Measurements from ENCODE around the gene SLC1A4. TPM values are rescaled to one million over a fixed set of nuclear protein-coding genes. Genes with fewer than 3 reads are reported as not detected.

Gene SLC1A4
- total RNA-seq, 1 donor from 2014 or later, result 35.4 TPM

GRCh38 chr2:65055422-65056214 is 66.4 kb downstream of the SLC1A4 start:
- POLR2A ChIA-PET, result interaction anchor here (0.6 to 5.9 kb wide), 24 partner anchors 8 to 532 kb away, joined by 3 to 50 read pairs (median 7); partner anchors contain the start of genes ACTR2, AFTPH, RAB1A and SERTAD2
- H3K4me3 Mint-ChIP-seq, result peak overlapping the region; percentile 97
- TF ChIP-seq CTCF (IDR thresholded peaks at IDR 0.05), result no peak
- CTCF ChIA-PET, result interaction anchor here (0.7 to 1.9 kb wide), 12 partner anchors 9 to 532 kb away, joined by 3 to 14 read pairs (median 4); partner anchors contain the start of gene RAB1A
- H3K36me3 Mint-ChIP-seq (ENCODE audit: low read depth), result peaks cover 14% of the 10 kb centered on the region
- intact Hi-C loops (cut with micrococcal nuclease), result loop anchor here (1.0 to 10.0 kb wide), 6 partner anchors 10 to 1471 kb away; partner anchors contain the start of genes ACTR2, AFTPH, MDH1 and RAB1A
- no peaks in the 10 kb centered on the region for H3K9me3 Mint-ChIP-seq
- peaks cover 79% of the 10 kb centered on the region for H3K4me1 Mint-ChIP-seq
- DNase-seq (no peak), ATAC-seq (ENCODE audit: low read depth) (peak; percentile 28)
- no peaks in the 10 kb centered on the region for H3K27me3 Mint-ChIP-seq
- H3K27ac Mint-ChIP-seq, result peak overlapping the region; percentile 95

- Mint-ChIP-seq H3K27me3 (no peaks in the 10 kb centered on the region), H3K27ac (peak within 1 kb of the TSS; percentile 95), H3K4me1 (peaks cover 75% of the 10 kb centered on the region), H3K4me3 (peak within 1 kb of the TSS; percentile 97), H3K36me3 (ENCODE audit: low read depth) (peaks cover 6% of the 10 kb centered on the region), H3K9me3 (no peaks in the 10 kb centered on the region)
- POLR2A ChIA-PET, result interaction anchor here (0.6 to 5.9 kb wide), 26 partner anchors 8 to 532 kb away, joined by 3 to 50 read pairs (median 6); partner anchors contain the start of genes ACTR2, AFTPH, RAB1A and SERTAD2
- DNase-seq (peak; percentile 95), ATAC-seq (ENCODE audit: low read depth) (peak; percentile 91)
- TF ChIP-seq CTCF (IDR thresholded peaks at IDR 0.05), result no peak
- CTCF ChIA-PET, result interaction anchor here (0.6 to 1.9 kb wide), 10 partner anchors 8 to 158 kb away, joined by 3 to 14 read pairs (median 4); no protein-coding TSS in a partner anchor
- intact Hi-C loops (cut with micrococcal nuclease), result loop anchor here (1.0 to 10.0 kb wide), 6 partner anchors 9 to 1472 kb away; partner anchors contain the start of genes ACTR2, AFTPH, MDH1 and RAB1A
Observed at GRCh38 chr2:65056215-65057053, 67.2 kb downstream of the SLC1A4 start, which contains the start of gene CEP68. Gene CEP68 (plus strand): TSS chr2:65056416. CDS start chr2:65069445, 13,029 bp downstream.

DNA sequence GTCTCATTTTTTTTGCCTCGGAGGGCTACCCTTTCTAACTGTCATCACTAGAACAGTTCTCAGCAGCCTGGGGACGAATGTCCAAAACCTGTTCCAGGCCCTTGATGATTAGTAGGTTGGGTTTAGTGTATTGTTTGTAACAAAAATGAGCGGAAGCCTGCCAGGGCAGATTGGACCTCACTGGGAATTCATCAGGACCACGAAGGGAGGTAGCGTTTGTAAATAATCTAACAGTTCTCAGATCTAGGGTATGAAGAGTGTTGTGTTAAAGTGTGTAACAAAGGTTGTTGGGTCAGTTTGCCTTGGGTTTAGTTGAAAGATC is 67.8 kb downstream of the SLC1A4 start:
- TF ChIP-seq CTCF (IDR thresholded peaks at IDR 0.05), result no peak
- ChIA-PET CTCF (interaction anchor here (0.6 to 1.5 kb wide), 2 partner anchors 130 to 158 kb away, joined by 3 to 4 read pairs; no protein-coding TSS in a partner anchor), POLR2A (interaction anchor here (0.5 to 5.9 kb wide), 11 partner anchors 8 to 533 kb away, joined by 3 to 50 read pairs (median 9); partner anchors contain the start of genes ACTR2, AFTPH and RAB1A)
- H3K9me3 Mint-ChIP-seq, result no peaks in the 10 kb centered on the region
- ATAC-seq (ENCODE audit: low read depth), result no peak
- H3K4me1 Mint-ChIP-seq, result peaks cover 70% of the 10 kb centered on the region
- intact Hi-C loops (cut with micrococcal nuclease), result loop anchor here (2.0 to 10.0 kb wide), 2 partner anchors 374 to 1472 kb away; partner anchors contain the start of genes MDH1 and WDPCP
- peak overlapping the region; percentile 64 for H3K27ac Mint-ChIP-seq
- peaks cover 4% of the 10 kb centered on the region for H3K36me3 Mint-ChIP-seq (ENCODE audit: low read depth)
- no peak for DNase-seq
- H3K27me3 Mint-ChIP-seq, result no peaks in the 10 kb centered on the region
- H3K4me3 Mint-ChIP-seq, result peak overlapping the region; percentile 97

DNA sequence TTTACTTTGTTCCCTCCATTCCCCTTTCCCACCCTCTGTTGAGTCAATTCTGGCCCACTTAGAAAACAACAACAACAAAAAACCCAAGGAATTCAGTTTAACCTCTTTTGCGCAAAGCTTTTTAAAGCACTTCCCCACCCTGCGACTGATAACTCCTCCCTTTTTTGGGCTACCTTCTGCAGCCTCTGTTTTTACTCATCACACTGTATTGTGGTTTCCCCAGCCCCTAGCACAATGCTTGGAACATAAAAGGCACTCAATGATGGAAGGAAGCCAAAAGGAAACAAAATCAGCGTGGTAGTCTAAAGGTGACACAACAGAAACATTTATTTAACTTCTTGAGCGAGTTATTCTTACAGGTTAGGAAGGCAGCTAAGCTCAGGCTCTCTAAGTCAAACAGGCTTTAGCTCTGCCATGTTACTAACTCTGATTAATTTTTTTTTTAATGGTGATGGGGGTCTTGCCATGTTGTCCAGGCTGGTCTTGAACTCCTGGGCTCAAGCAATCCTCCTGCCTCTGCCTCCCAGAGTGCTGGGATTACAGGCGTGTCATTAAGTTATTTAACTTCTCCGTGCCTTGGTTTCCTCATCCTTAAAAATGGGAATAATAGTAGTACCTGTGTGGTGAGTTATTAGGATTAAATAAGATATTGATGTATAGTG is 68.3 kb downstream of the SLC1A4 start:
- peak overlapping the region; percentile 64 for H3K27ac Mint-ChIP-seq
- intact Hi-C loops (cut with micrococcal nuclease), result loop anchor here (2.0 to 10.0 kb wide), 2 partner anchors 373 to 1473 kb away; partner anchors contain the start of genes MDH1 and WDPCP
- POLR2A ChIA-PET, result interaction anchor here (0.5 to 5.9 kb wide), 7 partner anchors 24 to 533 kb away, joined by 3 to 50 read pairs (median 9); partner anchors contain the start of genes ACTR2, AFTPH and RAB1A
- ATAC-seq (ENCODE audit: low read depth) (peak; percentile 10), DNase-seq (no peak)
- H3K9me3 Mint-ChIP-seq, result no peaks in the 10 kb centered on the region
- TF ChIP-seq CTCF (IDR thresholded peaks at IDR 0.05), result no peak
- H3K4me1 Mint-ChIP-seq, result peaks cover 65% of the 10 kb centered on the region
- no peaks in the 10 kb centered on the region for H3K27me3 Mint-ChIP-seq
- H3K36me3 Mint-ChIP-seq (ENCODE audit: low read depth), result peaks cover 4% of the 10 kb centered on the region
- H3K4me3 Mint-ChIP-seq, result peak overlapping the region; percentile 97
- CTCF ChIA-PET, result no interaction called here
